IMR-90 (cell line): ENCODE results near the gene DCC. TPM values are rescaled to one million over a fixed set of nuclear protein-coding genes. Genes with fewer than 3 reads are reported as not detected.

Experiments
- ATAC-seq: fragments of 200-7000 bp; cut with Tn5 transposase; 2 replicates; pipeline ENCODE4 v1.9.1; 2020; ENCODE audit warnings: low read depth, mild to moderate bottlenecking, moderate library complexity
- BruUV-seq: library from RNA; stranded (reverse); fragments of 400-500 nt; replicated peaks from 2 replicates; lab custom pipeline; 2021; lab: Mats Ljungman, UMichigan
- CTCF ChIA-PET: fragments of 300-600 bp; formaldehyde crosslinking; extraction: SDS; loops from one replicate; lab custom pipeline; 2021; ENCODE audit warnings: antibody characterized with exemption; lab: Yijun Ruan, JAX
- POLR2A ChIA-PET: fragments of 300-600 bp; sonication (Branson Sonifier 250); formaldehyde crosslinking; loops from one replicate; lab custom pipeline; 2022; ENCODE audit warnings: antibody characterized with exemption; ENCODE audit not compliant: unreplicated experiment; lab: Charles Lee
- DNase-seq: peaks from one replicate; pipeline ENCODE4 v3.0.0; 2013
- H2AFZ ChIP-seq: replicated peaks from 2 replicates; pipeline ENCODE3; 2013; ENCODE audit warnings: low read length, mild to moderate bottlenecking; ENCODE audit not compliant: poor library complexity
- H2AK5ac ChIP-seq: 2 replicates; pipeline ENCODE4 v1.6.1; 2013; ENCODE audit warnings: low read depth, low read length, inconsistent platforms
- H2AK9ac ChIP-seq: replicated peaks from 2 replicates; pipeline ENCODE3; 2013; ENCODE audit warnings: mild to moderate bottlenecking, low read depth, low read length, moderate library complexity; ENCODE audit not compliant: poor library complexity
- H2BK120ac ChIP-seq: 2 replicates; pipeline ENCODE4 v1.6.1; 2013; ENCODE audit warnings: low read depth, low read length, inconsistent platforms
- H2BK15ac ChIP-seq: 3 replicates; pipeline ENCODE4 v1.6.1; 2013; ENCODE audit warnings: low read depth, low read length, inconsistent platforms
- H2BK20ac ChIP-seq: 2 replicates; pipeline ENCODE4 v1.6.1; 2013; ENCODE audit warnings: low read depth, mild to moderate bottlenecking, inconsistent platforms, low read length, moderate library complexity
- H2BK5ac ChIP-seq: 2 replicates; pipeline ENCODE4 v1.6.1; 2013; ENCODE audit warnings: mild to moderate bottlenecking, low read depth, low read length, inconsistent platforms; ENCODE audit not compliant: poor library complexity, severe bottlenecking
- H3K14ac ChIP-seq: replicated peaks from 2 replicates; pipeline ENCODE4 v1.6.1; 2013; ENCODE audit warnings: low read depth, low read length, inconsistent platforms
- H3K18ac ChIP-seq: 2 replicates; pipeline ENCODE4 v1.6.1; 2013; ENCODE audit warnings: low read depth, low read length, control low read depth
- H3K23ac ChIP-seq: 2 replicates; pipeline ENCODE4 v1.6.1; 2013; ENCODE audit warnings: low read depth, low read length, inconsistent platforms
- H3K27ac ChIP-seq: 2 replicates; pipeline ENCODE4 v1.5.1; 2013; ENCODE audit warnings: mild to moderate bottlenecking, control low read depth, low read length; ENCODE audit not compliant: insufficient read depth
- H3K27me3 ChIP-seq: 2 replicates; pipeline ENCODE4 v1.6.1; 2013; ENCODE audit warnings: low read length; ENCODE audit not compliant: control insufficient read depth, insufficient read depth
- H3K36me3 ChIP-seq: 2 replicates; pipeline ENCODE4 v1.6.1; 2013; ENCODE audit warnings: low read length, mixed read lengths; ENCODE audit not compliant: control insufficient read depth, insufficient read depth
- H3K4ac ChIP-seq: 2 replicates; pipeline ENCODE4 v1.6.1; 2013; ENCODE audit warnings: low read depth, low read length, inconsistent platforms
- H3K4me1 ChIP-seq: 2 replicates; pipeline ENCODE4 v1.6.1; 2013; ENCODE audit warnings: low read length, mixed read lengths; ENCODE audit not compliant: control insufficient read depth, insufficient read depth
- H3K4me2 ChIP-seq: 2 replicates; pipeline ENCODE4 v1.6.1; 2013; ENCODE audit warnings: low read depth, mild to moderate bottlenecking, control low read depth, low read length, moderate library complexity
- H3K4me3 ChIP-seq: 2 replicates; pipeline ENCODE4 v1.5.1; 2013; ENCODE audit warnings: low read depth, mild to moderate bottlenecking, control low read depth, low read length, moderate library complexity; ENCODE audit not compliant: insufficient read depth
- H3K56ac ChIP-seq: 2 replicates; pipeline ENCODE4 v1.6.1; 2013; ENCODE audit warnings: low read length, inconsistent platforms; ENCODE audit not compliant: insufficient read depth; ENCODE audit errors: extremely low read depth
- H3K79me1 ChIP-seq, 2 experiments: 2 replicates each; pipeline ENCODE4 v1.6.1; 2013; ENCODE audit warnings: low read length in 2 of 2, inconsistent platforms in 1 of 2, low read depth in 1 of 2
- H3K9ac ChIP-seq: 2 replicates; pipeline ENCODE4 v1.6.1; 2013; ENCODE audit warnings: low read depth, low read length, control low read depth
- H3K9me1 ChIP-seq: 2 replicates; pipeline ENCODE4 v1.6.1; 2013; ENCODE audit warnings: low read length, inconsistent platforms; ENCODE audit not compliant: insufficient read depth
- H3K9me3 ChIP-seq: 2 replicates; pipeline ENCODE4 v1.6.1; 2013; ENCODE audit warnings: low read length; ENCODE audit not compliant: control insufficient read depth, insufficient read depth
- H4K20me1 ChIP-seq: 2 replicates; pipeline ENCODE4 v1.6.1; 2013; ENCODE audit warnings: low read length, inconsistent platforms; ENCODE audit not compliant: insufficient read depth
- H4K5ac ChIP-seq: 2 replicates; pipeline ENCODE4 v1.6.1; 2013; ENCODE audit warnings: mild to moderate bottlenecking, low read depth, low read length, control low read depth
- H4K8ac ChIP-seq, 2 experiments: 2 replicates each; pipeline ENCODE4 v1.6.1; 2013; ENCODE audit warnings: low read depth in 2 of 2, low read length in 2 of 2, control low read depth in 1 of 2, inconsistent platforms in 1 of 2
- H4K91ac ChIP-seq: 2 replicates; pipeline ENCODE4 v1.6.1; 2013; ENCODE audit warnings: low read depth, low read length, inconsistent platforms; ENCODE audit not compliant: insufficient read depth
- CTCF ChIP-seq: conservative IDR thresholded peaks from 2 replicates; pipeline ENCODE4 v1.5.1; 2012; ENCODE audit warnings: mild to moderate bottlenecking, low read depth, low read length, improper control_type of control experiment
- WGBS, 2 experiments: methylation state at CpG; one replicate each; pipeline versions ENCODE4 v1.1.5 to v1.1.7; 2013; ENCODE audit warnings: missing lambda C conversion rate in 2 of 2; ENCODE audit not compliant: insufficient read length in 1 of 2; ENCODE audit errors: extremely low coverage in 2 of 2; 5-methylcytosine and 5-hydroxymethylcytosine counted together
- dilution Hi-C: fragments of 300-500 bp; cut with HindIII; formaldehyde crosslinking; loops from one replicate; pipeline ENCODE4 v1.14.3; 2018; ENCODE audit warnings: low sequenced_read_pairs; ENCODE audit not compliant: unreplicated experiment
- in situ Hi-C: fragments of 300-500 bp; cut with MboI; formaldehyde crosslinking; loops from 3 replicates; pipeline ENCODE4 v1.14.3; 2019; ENCODE audit warnings: low sequenced_read_pairs, inconsistent platforms, mixed read lengths
- intact Hi-C: fragments of 100-400 bp; cut with micrococcal nuclease; formaldehyde crosslinking; loops from 2 replicates; pipeline ENCODE4 v1.10.0; 2022
- polyA plus RNA-seq, 3 experiments: library from polyadenylated mRNA; depleted of rRNA; stranded (reverse); fragments of >200 nt; gene quantifications; 2 replicates each; pipeline ENCODE4 v1.2.3, GENCODE V29; 2012; ENCODE audit warnings: low replicate concordance in 1 of 3
- total RNA-seq: library from RNA; depleted of rRNA; stranded (reverse); fragments of >200 nt; gene quantifications from 2 replicates; pipeline ENCODE4 v1.2.3, GENCODE V29; 2012

DCC gene
- total and polyA plus RNA-seq, 2 of the 4 experiments (the other 2 are of a cell fraction) = 0.31 to 0.54 TPM

GRCh38 chr18:52333860-52334259 is 6.1 kb upstream of the DCC start:
- no CpG with 5 or more reads among the region's 1 CpG for WGBS, 2 experiments

More at GRCh38 chr18:52333860-52334259, 6.1 kb upstream of the DCC start:
- BruUV-seq = no TSS peak
- H3K27ac ChIP-seq = no peak overlapping the region
- H2AK9ac ChIP-seq = no peak overlapping the region
- H3K36me3 ChIP-seq = no peaks in the 10 kb centered on the region
- H4K5ac ChIP-seq = no peak overlapping the region
- no peak overlapping the region for H3K18ac ChIP-seq
- no peak overlapping the region for H2AK5ac ChIP-seq
- H3K4me3 ChIP-seq = no peak overlapping the region
- H4K8ac ChIP-seq = no peak overlapping the region
- no peaks in the 10 kb centered on the region for H3K4me1 ChIP-seq
- in situ Hi-C loops = no loop called here
- no peak overlapping the region for H2BK5ac ChIP-seq
- H3K23ac ChIP-seq = no peak overlapping the region
- CTCF ChIA-PET = no interaction called here
- no peak overlapping the region for H2BK15ac ChIP-seq
- dilution Hi-C loops = no loop called here
- POLR2A ChIA-PET = no interaction called here
- DNase-seq = no peak
- no peak for TF ChIP-seq CTCF
- no peaks in the 10 kb centered on the region for H3K9me3 ChIP-seq
- H3K56ac ChIP-seq = no peak overlapping the region
- no peaks in the 10 kb centered on the region for H3K9me1 ChIP-seq
- no peak overlapping the region for H3K4ac ChIP-seq
- no peaks in the 10 kb centered on the region for H3K79me1 ChIP-seq
- intact Hi-C loops = no loop called here
- no peak overlapping the region for H3K4me2 ChIP-seq
- H2BK20ac ChIP-seq = no peak overlapping the region
- ATAC-seq = no peak
- H2AFZ ChIP-seq = no peak overlapping the region
- no peak overlapping the region for H3K14ac ChIP-seq
- H2BK120ac ChIP-seq = no peak overlapping the region
- H3K9ac ChIP-seq = no peak overlapping the region
- H4K20me1 ChIP-seq = no peaks in the 10 kb centered on the region
- no peaks in the 10 kb centered on the region for H3K27me3 ChIP-seq
- no peak overlapping the region for H4K91ac ChIP-seq
